Renal cortex interstitium (tissue), 11 donors: ENCODE measurements around the gene SHOX. TPM values are rescaled to one million over a fixed set of nuclear protein-coding genes. Genes with fewer than 3 reads are reported as not detected.
"Not testable (repeated sequence)": the region's sequence is repeated elsewhere in the genome, so short reads cannot be mapped to it uniquely, and the experiment has no call there.

ENCODE experiments used
- DNase-seq, 11 donors: peaks; one replicate each; pipeline ENCODE4 v3.0.0-alpha.2; 2013; ENCODE audit warnings: low read depth in 9 of 11, low spot score in 4 of 11; ENCODE audit errors: extremely low read depth in 1 of 11
- polyA plus RNA-seq, 3 donors: library from polyadenylated mRNA; unstranded; fragments of 120-200 nt; gene quantifications; one replicate each; pipeline ENCODE4 v1.2.1, GENCODE V29; 2013; ENCODE audit not compliant: insufficient read length in 3 of 3

Gene SHOX
- polyA plus RNA-seq, 3 donors, result 0.06 to 0.17 (median 0.13) TPM

DNA sequence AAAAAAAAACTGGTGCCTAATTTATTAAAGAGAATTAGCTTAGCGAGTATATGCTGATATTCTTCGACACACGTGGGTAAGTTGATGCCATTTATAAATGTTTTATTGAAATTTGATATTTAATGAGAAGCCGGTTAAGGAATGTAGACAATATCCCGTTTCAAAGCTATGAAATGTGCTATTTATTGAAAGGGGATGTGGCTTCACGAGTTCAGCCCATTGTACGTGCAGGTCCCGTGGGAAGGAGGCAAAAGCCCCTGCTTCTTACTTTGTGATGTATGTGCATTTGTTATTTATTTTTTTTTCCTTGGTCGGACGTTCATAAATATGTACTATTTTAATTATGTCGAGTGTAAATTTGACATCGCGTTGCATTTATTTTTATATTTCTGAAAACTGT lies 20.2 kb downstream of the SHOX start:
- no peak for DNase-seq

DNA sequence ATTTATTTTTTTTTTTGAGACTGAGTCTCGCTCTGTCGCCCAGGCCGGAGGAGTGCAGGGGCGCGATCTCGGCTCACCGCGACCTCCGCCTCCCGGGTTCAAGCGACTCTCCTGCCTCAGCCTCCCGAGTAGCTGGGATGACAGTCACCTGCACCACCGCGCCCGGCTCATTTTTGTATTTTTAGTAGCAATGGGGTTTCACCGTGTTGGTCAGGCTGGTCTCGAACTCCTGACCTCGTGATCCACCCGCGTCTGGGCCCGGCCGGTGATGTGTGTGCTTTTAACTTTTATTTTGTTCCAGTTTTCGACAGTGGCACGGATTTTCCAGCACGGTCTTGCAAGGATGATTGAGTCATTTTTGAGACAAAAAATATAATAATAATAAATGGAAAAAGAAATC lies 21.3 kb downstream of the SHOX start:
- DNase-seq, result not testable (repeated sequence)

DNA sequence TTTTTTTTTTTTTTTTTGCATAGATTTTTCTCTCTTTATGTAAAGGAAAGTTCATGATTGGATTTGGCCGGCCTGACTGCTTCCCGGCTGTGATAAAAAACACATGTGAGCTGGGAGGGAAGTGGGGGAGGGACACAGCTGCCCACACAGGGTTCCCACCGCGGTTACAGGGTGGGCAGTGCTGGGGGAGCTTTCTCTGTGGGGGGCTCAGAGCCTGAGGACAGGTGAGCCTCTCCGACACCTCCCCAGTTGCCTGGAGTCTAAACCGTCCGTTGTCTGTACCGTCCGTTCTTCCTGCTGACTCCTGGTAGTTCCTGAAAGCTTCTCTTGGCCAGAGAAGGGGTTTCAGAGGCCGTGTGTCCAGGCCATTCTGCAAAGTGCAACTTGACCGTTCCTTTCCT lies 21.8 kb downstream of the SHOX start:
- DNase-seq, result no peak

DNA sequence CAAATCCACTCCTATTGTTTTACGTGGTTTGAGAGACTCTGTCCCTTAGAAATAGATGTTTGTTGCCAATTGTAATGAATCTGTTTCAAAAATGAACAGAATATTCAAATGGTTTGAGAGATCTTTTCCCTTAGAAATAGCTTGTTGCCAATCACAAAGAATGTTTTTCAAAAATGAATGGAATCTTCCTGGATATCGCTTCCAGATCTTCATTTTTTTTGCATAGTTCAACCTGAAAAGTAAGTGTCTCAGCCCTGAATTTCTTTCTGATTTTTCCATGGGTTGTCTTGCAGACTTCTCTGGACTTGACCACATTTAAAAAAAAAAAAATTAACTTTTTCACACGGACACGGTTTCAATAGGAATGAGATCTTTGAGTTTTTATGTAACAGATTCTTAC lies 22.7 kb downstream of the SHOX start:
- DNase-seq, result no peak

DNA sequence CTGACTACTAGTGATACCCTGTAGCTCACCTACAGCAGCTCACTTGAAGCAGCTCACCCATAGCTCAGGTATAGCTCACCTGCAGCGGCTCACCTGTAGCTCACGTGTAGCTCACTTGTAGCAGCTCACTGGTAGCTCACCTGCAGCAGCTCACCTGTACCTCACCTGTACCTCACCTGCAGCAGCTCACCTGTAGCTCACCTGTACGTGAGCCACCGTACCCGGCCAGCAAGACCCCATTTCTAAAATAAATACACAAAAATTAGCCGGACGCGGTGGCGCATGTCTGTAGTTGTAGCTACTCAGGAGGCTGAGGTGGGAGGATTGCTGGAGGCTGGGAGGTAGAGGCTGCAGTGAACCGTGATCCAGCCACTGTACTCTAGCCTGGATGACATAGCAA lies 30.6 kb downstream of the SHOX start:
- no peak for DNase-seq

DNA sequence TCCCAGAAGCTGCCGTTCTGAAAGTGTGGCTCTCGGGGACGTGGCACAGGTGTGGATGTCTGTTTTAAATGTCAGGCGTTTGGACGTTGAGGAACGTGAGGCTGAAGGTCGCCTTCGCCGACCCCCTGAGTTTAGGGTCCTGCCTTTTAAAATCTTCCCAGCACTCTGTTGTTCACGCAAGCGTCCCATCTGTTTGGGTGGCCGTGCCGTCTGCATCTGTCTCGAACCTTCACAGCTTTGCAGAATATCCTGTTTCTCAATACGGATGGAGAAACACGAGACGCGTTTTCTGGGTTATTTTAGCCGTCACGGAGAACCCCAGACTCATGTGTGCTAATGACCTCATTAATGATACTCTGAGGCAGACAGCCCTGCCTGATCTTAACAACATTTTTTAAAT lies 31.5 kb downstream of the SHOX start:
- DNase-seq, result no peak

DNA sequence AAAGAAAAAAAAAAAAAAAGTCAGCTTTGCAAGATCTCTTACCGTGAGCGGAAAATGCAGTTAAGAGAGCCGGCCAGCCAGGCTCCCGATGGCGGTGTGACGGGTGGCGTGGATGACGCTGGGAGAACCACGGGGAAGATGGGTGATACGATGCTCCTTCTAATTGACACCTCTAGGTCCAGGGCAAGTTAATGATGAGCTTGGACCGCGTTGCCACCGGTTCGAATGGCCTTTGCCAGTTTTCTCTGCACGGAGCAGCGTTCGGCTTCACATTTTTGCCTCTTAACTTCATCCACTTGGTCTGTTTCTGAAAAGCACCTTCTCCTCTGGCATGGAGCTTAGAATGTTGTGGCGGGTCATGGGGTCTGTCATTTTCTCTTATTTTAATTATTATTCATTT lies 33.2 kb downstream of the SHOX start:
- DNase-seq, result no peak

DNA sequence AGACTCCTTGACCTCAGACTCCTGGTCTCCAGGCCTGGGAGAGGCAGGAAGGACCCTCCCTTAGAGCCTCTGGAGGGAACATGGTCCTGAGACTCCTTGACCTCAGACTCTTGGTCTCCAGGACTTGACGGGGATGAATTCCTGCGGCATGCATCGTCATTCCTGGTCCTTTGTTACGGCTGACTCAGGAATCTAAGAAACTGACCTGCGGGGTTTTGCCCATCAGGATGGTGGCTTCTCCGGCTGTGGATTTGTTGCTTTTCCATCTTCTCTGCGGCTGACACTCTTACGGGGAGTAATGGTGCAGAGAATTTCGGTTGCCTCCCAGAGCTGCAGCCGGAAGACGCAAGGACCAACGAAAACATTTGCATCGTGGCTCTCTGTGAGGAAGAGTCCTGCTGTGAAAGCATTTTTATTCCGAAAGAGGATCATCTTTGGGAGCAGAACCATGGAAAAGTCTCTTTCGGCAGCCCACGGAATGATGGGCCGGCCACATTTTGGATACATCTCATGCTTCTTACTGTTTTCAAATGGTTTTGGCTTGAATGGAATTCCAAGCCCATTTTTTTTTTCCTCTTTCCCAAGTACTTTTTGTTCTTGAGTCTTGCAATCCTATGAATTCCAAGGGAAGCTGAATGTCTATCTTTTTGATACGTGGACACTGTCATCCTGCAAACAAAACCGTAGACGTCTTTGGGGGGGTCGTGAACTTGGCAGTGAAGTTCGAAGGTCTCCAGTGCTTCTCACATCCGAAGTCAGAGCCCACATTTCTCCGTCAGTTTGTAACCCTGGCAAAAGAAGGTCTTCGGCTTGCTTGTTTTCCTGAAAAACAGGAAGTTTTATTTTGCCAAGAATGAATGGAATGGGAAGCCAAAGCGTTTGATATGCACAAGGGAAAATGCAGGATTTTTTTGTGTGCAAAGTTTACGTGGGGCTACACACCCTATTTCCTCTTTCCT lies 36.5 kb downstream of the SHOX start:
- no peak for DNase-seq

DNA sequence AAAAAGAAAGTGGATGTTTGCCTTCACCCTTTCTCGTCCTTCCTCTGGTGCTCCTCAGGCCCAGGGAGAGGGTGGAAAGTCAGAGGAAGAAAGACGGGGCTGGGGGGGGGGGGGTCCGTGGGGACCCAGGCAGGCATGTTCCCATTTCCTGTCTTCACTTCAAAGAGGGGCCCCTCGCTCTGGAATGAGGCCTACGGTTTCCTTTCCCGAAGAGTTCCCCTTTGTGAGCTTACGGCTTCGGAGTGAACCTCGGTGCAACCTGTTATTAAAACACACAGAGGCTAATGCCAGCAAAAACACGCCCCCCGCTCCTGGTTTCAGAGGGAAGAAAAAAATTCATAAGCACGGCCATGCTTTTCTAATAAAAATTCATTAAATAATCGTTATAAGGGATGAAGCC lies 40.1 kb downstream of the SHOX start:
- DNase-seq, result no peak

DNA sequence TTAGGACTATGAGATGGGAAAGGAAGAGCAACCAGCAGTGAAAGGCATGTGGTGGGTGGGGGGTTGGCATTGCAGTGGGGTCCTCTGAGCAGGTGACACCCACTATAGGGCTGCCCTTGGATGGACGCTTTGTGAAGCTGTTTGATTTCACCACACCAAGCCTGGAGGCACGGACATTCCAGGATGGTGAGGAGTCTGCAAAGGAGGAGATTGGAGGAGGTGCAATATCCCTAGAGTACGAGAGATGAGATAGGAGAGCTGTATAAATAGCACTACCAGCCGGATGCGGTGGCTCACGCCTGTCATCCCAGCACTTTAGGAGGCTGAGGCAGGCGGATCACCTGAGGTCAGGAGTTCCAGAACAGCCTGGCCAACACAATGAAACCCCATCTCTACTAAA lies 42.3 kb downstream of the SHOX start:
- DNase-seq, result no peak

DNA sequence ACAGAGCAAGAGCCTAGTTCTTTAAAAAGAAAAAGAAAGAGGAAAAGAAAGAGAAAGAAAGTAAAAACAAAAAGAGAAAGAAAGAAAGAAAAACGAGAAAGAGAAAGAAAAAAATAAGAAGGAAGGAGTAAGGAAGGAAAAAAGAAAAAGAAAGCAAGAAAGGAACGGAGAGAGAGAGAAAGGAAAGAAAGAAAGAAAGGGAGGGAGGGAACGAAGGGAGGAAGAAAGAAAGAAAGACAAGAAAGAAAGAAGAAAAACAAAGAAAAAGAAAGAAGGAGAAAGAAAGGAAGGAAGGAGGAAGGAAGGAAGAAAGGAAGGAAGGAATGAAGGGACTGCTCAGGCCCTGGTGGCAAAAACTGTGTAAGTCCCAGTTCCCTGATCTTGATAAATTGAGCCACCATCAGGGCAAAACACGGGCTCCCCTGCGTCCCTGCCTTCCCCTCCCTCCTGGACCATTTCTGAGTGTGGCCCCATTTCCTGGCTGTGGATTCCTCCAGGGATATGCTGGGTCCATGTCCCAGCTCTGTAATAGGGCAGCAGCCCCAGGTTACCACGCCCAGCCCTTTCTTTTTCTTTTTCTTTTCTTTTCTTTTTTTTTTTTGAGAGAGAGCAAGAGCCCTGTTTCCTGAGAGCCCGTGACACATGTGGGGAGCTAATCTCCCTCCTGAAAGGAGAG lies 44.8 kb downstream of the SHOX start:
- DNase-seq, result no peak

DNA sequence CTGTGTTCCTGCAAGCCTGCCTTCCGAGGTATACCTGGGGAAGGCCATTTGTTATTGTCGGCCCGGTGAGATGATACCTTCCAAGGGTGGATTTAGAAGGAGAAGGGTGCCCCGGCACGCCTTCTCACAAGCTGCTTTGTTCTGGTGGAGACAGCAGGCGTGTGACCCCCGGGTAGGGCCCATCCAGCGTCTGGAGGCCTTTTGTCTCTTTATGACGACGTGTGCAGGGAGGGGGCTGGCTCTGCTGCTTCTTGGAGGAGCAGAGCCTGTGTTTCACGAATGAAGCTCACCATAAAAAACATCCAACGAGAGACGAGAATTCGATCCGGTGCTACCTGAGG lies 45.3 kb downstream of the SHOX start:
- no peak for DNase-seq

DNA sequence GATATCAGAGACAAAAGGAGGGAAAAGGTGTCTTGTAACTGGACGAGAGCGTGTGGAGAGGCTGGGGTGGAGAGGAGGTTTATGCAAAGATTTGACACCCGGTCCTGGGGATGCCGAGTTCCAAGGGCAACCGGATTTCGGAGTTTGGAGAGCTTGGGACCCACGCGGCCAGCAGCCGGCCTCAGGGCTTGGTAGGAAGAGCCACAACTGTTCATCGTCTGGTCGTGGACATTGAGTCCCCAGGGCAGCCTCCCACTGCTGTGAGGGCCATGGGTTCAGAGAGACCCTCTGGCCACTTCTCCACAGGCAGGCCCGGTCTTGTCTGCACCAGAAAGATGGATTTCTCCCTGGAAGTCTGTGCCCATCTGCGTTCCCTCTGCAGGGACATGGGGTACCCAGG lies 46.8 kb downstream of the SHOX start:
- no peak for DNase-seq

DNA sequence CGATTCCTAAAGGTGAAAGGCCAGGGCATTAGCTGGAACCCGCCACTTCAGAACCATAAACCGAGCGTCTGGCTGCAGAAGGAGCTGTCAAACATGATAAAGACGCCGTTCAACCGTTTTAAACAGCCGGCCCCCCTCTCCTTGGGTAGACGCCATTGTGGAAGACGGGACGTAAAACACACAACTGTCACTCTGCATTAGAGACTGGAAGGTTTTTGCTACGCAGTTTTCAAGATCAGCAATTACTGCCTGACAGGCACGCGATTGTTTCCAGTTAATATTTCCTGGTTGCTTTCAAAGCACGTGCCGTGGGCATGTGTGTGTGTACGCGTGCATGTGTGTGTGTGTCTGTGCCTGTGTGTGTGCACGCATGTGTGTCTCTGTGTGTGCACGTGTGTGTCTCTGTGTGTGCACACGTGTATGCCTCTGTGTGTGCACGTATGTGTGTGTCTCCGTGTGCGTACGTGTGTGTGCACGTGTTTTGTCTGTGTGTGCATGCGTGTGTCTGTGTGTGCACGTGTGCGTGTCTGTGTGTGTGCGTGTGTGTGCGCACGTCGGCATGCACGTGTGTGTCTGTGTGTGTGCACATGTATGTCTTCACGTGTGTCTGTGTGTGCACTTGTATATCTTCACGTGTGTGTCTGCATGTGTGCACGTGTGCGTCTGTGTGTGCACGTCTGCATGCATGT lies 48.8 kb downstream of the SHOX start:
- DNase-seq, result no peak

DNA sequence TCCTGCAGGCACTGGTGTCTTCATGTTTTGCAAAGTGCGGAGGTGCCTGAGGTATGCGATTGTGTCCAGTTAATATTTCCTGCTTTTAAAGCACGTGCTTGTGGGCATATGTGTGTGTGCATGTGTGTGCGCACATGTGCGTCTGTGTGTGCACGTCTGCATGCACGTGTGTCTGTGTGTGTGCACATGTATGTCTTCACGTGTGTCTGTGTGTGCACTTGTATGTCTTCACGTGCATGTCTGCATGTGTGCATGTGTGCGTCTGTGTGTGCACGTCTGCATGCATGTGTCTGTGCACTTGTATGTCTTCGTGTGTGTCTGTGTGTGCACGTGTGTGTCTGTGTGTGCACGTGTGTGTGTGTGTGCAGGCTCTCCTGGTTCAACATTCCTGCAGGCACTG lies 49.5 kb downstream of the SHOX start:
- DNase-seq, result no peak

DNA sequence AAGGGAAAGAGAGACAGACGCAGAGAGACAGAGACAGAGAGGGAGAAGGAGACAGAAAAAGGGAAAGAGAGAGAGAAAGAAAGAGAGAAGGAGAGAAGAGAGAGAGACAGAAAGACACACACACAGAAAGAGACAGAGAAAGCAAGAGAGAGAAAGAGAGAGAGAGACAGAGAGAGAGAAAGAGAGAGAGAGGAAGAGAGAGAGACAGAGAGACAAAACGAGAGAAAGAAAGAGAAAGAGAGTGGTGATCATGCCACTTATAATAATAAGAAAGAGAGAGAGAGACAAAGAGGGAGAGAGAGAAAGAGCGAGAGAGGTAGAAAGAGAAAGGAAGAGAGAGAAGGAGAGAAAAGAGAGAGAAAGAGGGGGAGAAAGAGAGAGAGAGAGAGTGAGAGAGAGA lies 51.4 kb downstream of the SHOX start:
- no peak for DNase-seq

DNA sequence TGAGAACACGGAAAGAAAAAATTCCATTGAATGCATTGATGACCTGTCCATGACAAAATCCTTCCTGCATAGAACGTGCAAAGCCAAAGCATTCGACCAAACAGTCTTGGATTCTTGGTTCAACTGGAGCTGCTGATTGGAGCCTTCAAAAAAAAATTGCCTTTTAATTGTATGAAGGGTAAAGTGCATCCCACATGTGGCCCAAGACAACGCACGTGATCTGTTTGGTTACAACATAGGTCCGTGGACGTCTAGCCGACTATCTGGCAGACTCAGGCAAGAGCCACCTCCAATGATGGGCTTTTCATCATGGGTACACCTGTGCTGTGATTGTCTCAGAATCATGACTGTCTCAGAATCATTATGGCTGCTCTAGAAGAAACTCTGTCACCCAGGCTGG lies 52.3 kb downstream of the SHOX start:
- DNase-seq, result no peak

DNA sequence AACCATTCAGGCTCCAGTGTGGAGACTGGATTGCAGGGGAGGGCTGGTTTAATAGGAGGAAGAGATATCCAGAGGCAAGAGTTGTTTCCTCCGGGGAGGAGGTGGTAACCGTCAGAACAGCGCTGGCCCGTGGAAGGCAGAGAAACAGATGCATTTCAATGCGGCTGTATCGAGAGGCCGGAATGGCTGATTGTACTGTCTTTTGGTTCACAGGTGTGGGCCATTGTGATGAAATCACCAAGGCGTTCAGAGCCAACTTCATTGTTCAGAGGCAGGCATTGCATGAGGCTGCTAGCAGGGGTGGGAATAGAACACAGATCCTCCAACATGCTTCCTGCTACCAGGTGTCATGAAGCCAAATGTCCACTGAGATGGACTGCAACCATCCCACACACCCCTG lies 53.0 kb downstream of the SHOX start:
- DNase-seq, result no peak

DNA sequence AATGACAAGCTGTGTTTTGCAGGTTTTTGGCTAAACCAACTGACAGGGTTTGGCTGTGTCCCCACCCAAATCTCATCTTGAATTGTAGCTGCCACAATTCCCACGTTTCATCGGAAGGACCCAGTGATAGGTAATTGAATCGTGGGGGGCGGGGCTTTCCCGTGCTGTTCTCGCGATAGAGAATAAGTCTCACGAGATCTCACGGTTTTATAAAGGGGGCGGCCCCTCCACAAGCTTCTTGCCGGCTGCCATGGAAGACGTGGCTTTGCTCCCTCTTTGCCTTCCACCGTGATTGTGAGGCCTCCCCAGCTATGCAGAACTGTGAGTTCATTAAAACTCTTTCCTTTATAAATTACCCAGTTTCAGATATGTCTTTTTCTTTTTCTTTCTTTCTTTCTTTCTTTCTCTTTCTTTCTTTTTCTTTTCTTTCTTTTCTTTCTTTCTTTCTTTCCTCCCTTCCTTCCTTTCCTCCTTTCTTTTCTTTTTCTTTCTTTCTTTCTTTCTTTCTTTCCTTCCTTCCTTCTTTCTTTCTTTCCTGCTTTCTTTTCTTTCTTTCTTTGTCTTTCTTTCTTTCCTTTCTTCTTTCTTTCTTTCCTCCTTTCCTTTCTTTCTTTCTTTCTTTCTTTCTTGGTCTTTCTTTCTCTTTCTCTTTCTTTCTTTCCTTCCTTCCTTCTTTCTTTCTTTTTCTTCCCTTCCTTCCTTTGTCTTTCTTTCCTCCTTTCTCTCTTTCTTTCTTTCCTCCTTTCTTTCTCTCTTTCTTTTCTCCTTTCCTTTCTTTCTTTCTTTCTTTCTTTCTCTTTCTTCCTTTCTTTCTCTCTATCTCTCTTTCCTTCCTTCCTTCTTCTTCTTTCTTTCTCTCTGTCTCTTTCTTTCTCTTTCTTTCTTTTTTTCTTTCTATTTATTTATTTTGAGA lies 54.8 kb downstream of the SHOX start:
- no peak for DNase-seq
